OCI-LY7 (cell line): ENCODE measurements around the gene DLEC1. TPM values are rescaled to one million over a fixed set of nuclear protein-coding genes. Genes with fewer than 3 reads are reported as not detected.

Experiments
- BruUV-seq: library from RNA; stranded (reverse); fragments of 400-500 nt; replicated peaks from 2 replicates; lab custom pipeline; 2021; lab: Mats Ljungman, UMichigan
- CTCF ChIA-PET: fragments of 300-600 bp; sonication (Branson Sonifier 250); formaldehyde crosslinking; loops from one replicate; lab custom pipeline; 2022; ENCODE audit warnings: antibody characterized with exemption; ENCODE audit not compliant: unreplicated experiment; lab: Charles Lee
- POLR2A ChIA-PET: fragments of 300-600 bp; sonication (Branson Sonifier 250); formaldehyde crosslinking; loops from one replicate; lab custom pipeline; 2022; ENCODE audit warnings: antibody characterized with exemption; lab: Charles Lee
- DNase-seq: peaks from one replicate; pipeline ENCODE4 v3.0.0-alpha.2; 2015; ENCODE audit warnings: low spot score
- H2AFZ ChIP-seq: fragments of 200-600 bp; sonication (generic), shearing (Covaris generic); 2 replicates; pipeline ENCODE4 v1.6.1; 2014; ENCODE audit warnings: mild to moderate bottlenecking, antibody characterized with exemption, low read length, moderate library complexity
- H3K27ac ChIP-seq: fragments of 200-600 bp; sonication (generic); 2 replicates; pipeline ENCODE4 v1.5.1; 2014; ENCODE audit warnings: mixed run types, low read depth, mild to moderate bottlenecking, moderate library complexity, low read length, inconsistent platforms; ENCODE audit not compliant: poor library complexity, severe bottlenecking
- H3K36me3 ChIP-seq: fragments of 200-600 bp; sonication (generic); 2 replicates; pipeline ENCODE4 v1.6.1; 2014; ENCODE audit warnings: mild to moderate bottlenecking, antibody characterized with exemption, low read length, moderate library complexity, mixed read lengths; ENCODE audit not compliant: insufficient read depth
- H3K4me1 ChIP-seq: fragments of 200-600 bp; sonication (generic); 2 replicates; pipeline ENCODE4 v1.5.1; 2014; ENCODE audit warnings: mild to moderate bottlenecking, low read length; ENCODE audit not compliant: insufficient read depth, poor library complexity, severe bottlenecking
- H3K4me2 ChIP-seq: fragments of 200-600 bp; sonication (generic); 2 replicates; pipeline ENCODE4 v1.6.1; 2014; ENCODE audit warnings: mild to moderate bottlenecking, low read length
- H3K4me3 ChIP-seq: fragments of 200-600 bp; sonication (generic); 2 replicates; pipeline ENCODE4 v1.5.1; 2014; ENCODE audit warnings: mild to moderate bottlenecking, low read depth, low read length; ENCODE audit not compliant: poor library complexity, severe bottlenecking
- H3K79me2 ChIP-seq: fragments of 200-600 bp; sonication (generic); 2 replicates; pipeline ENCODE4 v1.6.1; 2016; ENCODE audit warnings: low read depth, mild to moderate bottlenecking, low read length, moderate library complexity, mixed read lengths; ENCODE audit not compliant: insufficient read depth
- H3K9me2 ChIP-seq: fragments of 200-600 bp; sonication (generic); 2 replicates; pipeline ENCODE4 v1.6.1; 2016; ENCODE audit warnings: mild to moderate bottlenecking, low read length, mixed read lengths; ENCODE audit not compliant: insufficient read depth
- H3K9me3 ChIP-seq: fragments of 200-600 bp; sonication (generic); 2 replicates; pipeline ENCODE4 v1.6.1; 2014; ENCODE audit warnings: mild to moderate bottlenecking, mixed run types, low read length, mixed read lengths
- H4K20me1 ChIP-seq: fragments of 200-600 bp; sonication (generic); 2 replicates; pipeline ENCODE4 v1.6.1; 2014; ENCODE audit warnings: mild to moderate bottlenecking, antibody characterized with exemption, low read length, moderate library complexity, mixed read lengths; ENCODE audit not compliant: insufficient read depth
- CTCF ChIP-seq: fragments of 200-600 bp; sonication (generic); conservative IDR thresholded peaks from 2 replicates; pipeline ENCODE4 v1.5.1; 2014; ENCODE audit warnings: mild to moderate bottlenecking, antibody characterized with exemption, low read length, moderate library complexity, mixed read lengths
- EZH2phosphoT487 ChIP-seq: fragments of 200-600 bp; sonication (generic); IDR thresholded peaks from 2 replicates; pipeline ENCODE4 v1.6.1; 2018; ENCODE audit warnings: low read depth, borderline replicate concordance, mild to moderate bottlenecking, mixed run types, antibody characterized with exemption, low read length, moderate library complexity, mixed read lengths
- intact Hi-C: fragments of 100-400 bp; cut with micrococcal nuclease; formaldehyde crosslinking; loops from one replicate; pipeline ENCODE4 v1.10.0; 2022; ENCODE audit not compliant: unreplicated experiment
- total RNA-seq, 2 experiments: library from RNA; depleted of rRNA in 1 of 2; stranded (reverse); fragments of >200 nt in 1 of 2; shearing (Covaris generic) in 1 of 2; gene quantifications; 2 replicates each; pipeline ENCODE4 v1.2.3, GENCODE V29; 2014 to 2022

Gene DLEC1
- total RNA-seq, 2 experiments from 2014 or later: 0.13 TPM; not detected in 1

- Histone ChIP-seq H3K36me3 (peaks cover 67% of the 10 kb centered on the region), H3K79me2 (no peaks in the 10 kb centered on the region), H3K4me3 (no peak overlapping the region), H3K9me3 (no peaks in the 10 kb centered on the region), H2AFZ (no peak overlapping the region), H3K9me2 (no peaks in the 10 kb centered on the region), H4K20me1 (no peaks in the 10 kb centered on the region), H3K4me1 (peaks cover 29% of the 10 kb centered on the region), H3K27ac (no peak overlapping the region), H3K4me2 (no peak overlapping the region)
- ChIA-PET CTCF (interaction anchor here (0.5 kb wide), 1 partner anchor 96 kb away, joined by 3 read pairs; no protein-coding TSS in a partner anchor), POLR2A (no interaction called here)
- BruUV-seq: no TSS peak
- DNase-seq: no peak
- intact Hi-C loops: no loop called here
- TF ChIP-seq CTCF: no peak
- no peak for TF ChIP-seq EZH2phosphoT487
These were observed 38.6 kb upstream of the DLEC1 start for GRCh38 chr3:38000242-38000916.

- BruUV-seq: no TSS peak
- Histone ChIP-seq H3K79me2 (no peaks in the 10 kb centered on the region), H3K4me1 (peaks cover 24% of the 10 kb centered on the region), H3K4me3 (no peak overlapping the region), H2AFZ (no peak overlapping the region), H3K9me3 (no peaks in the 10 kb centered on the region), H3K9me2 (no peaks in the 10 kb centered on the region), H4K20me1 (no peaks in the 10 kb centered on the region), H3K27ac (no peak overlapping the region), H3K36me3 (peaks cover 61% of the 10 kb centered on the region), H3K4me2 (no peak overlapping the region)
- ChIA-PET CTCF (no interaction called here), POLR2A (no interaction called here)
- intact Hi-C loops: no loop called here
- TF ChIP-seq CTCF: no peak
- TF ChIP-seq EZH2phosphoT487: no peak
- DNase-seq: no peak
These were observed 38.0 kb upstream of the DLEC1 start for GRCh38 chr3:38000965-38001455.

GRCh38 chr3:38001456-38002081, 37.4 kb upstream of the DLEC1 start:
- ChIA-PET CTCF (no interaction called here), POLR2A (no interaction called here)
- no TSS peak for BruUV-seq
- Histone ChIP-seq H2AFZ (no peak overlapping the region), H4K20me1 (no peaks in the 10 kb centered on the region), H3K4me3 (no peak overlapping the region), H3K79me2 (no peaks in the 10 kb centered on the region), H3K36me3 (peaks cover 55% of the 10 kb centered on the region), H3K4me1 (peaks cover 19% of the 10 kb centered on the region), H3K4me2 (no peak overlapping the region), H3K9me3 (no peaks in the 10 kb centered on the region), H3K27ac (no peak overlapping the region), H3K9me2 (no peaks in the 10 kb centered on the region)
- no peak for DNase-seq
- TF ChIP-seq EZH2phosphoT487 (no peak), CTCF (peak; percentile 46)
- intact Hi-C loops: no loop called here
